Muscle of leg (tissue), 11 donors: ENCODE measurements around the gene ZNRD2. TPM values are rescaled to one million over a fixed set of nuclear protein-coding genes. Genes with fewer than 3 reads are reported as not detected.

Source experiments
- DNase-seq: peaks from one replicate; pipeline ENCODE4 v3.0.0; 2013
- H3K27ac ChIP-seq: one replicate; pipeline ENCODE4 v1.5.1; 2013; ENCODE audit warnings: mild to moderate bottlenecking, low read length, control low read depth
- H3K27me3 ChIP-seq: one replicate; pipeline ENCODE4 v1.6.1; 2013; ENCODE audit warnings: low read length; ENCODE audit not compliant: control insufficient read depth, insufficient read depth
- H3K36me3 ChIP-seq: one replicate; pipeline ENCODE4 v1.6.1; 2013; ENCODE audit warnings: low read length; ENCODE audit not compliant: control insufficient read depth, insufficient read depth
- H3K4me1 ChIP-seq: one replicate; pipeline ENCODE4 v1.6.1; 2013; ENCODE audit warnings: low read length; ENCODE audit not compliant: control insufficient read depth, insufficient read depth
- H3K4me3 ChIP-seq: one replicate; pipeline ENCODE4 v1.5.1; 2013; ENCODE audit warnings: low read length, control low read depth
- H3K9me3 ChIP-seq: replicated peaks from 2 replicates; pipeline ENCODE4 v1.6.1; 2013; ENCODE audit warnings: low read depth, low read length; ENCODE audit not compliant: control insufficient read depth
- WGBS: methylation state at CpG from one replicate; pipeline ENCODE4 v1.1.5; 2013; ENCODE audit warnings: missing lambda C conversion rate; ENCODE audit not compliant: insufficient coverage; 5-methylcytosine and 5-hydroxymethylcytosine counted together
- polyA plus RNA-seq, 8 donors: library from polyadenylated mRNA; unstranded; fragments of 120-200 nt; gene quantifications; one replicate each; pipeline versions ENCODE4 v1.2.1 to v1.2.3, GENCODE V29; 2013; ENCODE audit warnings: inconsistent platforms in 1 of 8, low replicate concordance in 1 of 8; ENCODE audit not compliant: insufficient read length in 8 of 8, insufficient read depth in 1 of 8
- total RNA-seq: library from RNA; stranded (reverse); fragments of 120-200 nt; gene quantifications from one replicate; pipeline ENCODE4 v1.2.4, GENCODE V29; 2013

ZNRD2 gene
- total and polyA plus RNA-seq, 9 donors = 24.4 to 63.1 (median 56.5) TPM

- DNase-seq = peak; percentile 43
- Histone ChIP-seq H3K4me1 (peaks cover 3% of the 10 kb centered on the region), H3K27me3 (peaks cover 3% of the 10 kb centered on the region), H3K36me3 (peaks cover 64% of the 10 kb centered on the region), H3K9me3 (no peaks in the 10 kb centered on the region), H3K4me3 (no peak overlapping the region), H3K27ac (no peak overlapping the region)
- WGBS = 30% methylated on average over 54 of the region's 64 CpGs
Measured at GRCh38 chr11:65546217-65546958, 23.9 kb upstream of the ZNRD2 start.

- no peak overlapping the region for H3K4me3 ChIP-seq
- no peaks in the 10 kb centered on the region for H3K4me1 ChIP-seq
- no peak overlapping the region for H3K27ac ChIP-seq
- peaks cover 3% of the 10 kb centered on the region for H3K27me3 ChIP-seq
- H3K36me3 ChIP-seq = peaks cover 68% of the 10 kb centered on the region
- WGBS = 61% methylated on average over 51 of the region's 52 CpGs
- DNase-seq = no peak
- H3K9me3 ChIP-seq = no peaks in the 10 kb centered on the region
Measured at GRCh38 chr11:65547446-65548125, 22.7 kb upstream of the ZNRD2 start.

GRCh38 chr11:65548395-65548794 lies 21.9 kb upstream of the ZNRD2 start:
- Histone ChIP-seq H3K27ac (no peak overlapping the region), H3K4me3 (no peak overlapping the region), H3K9me3 (no peaks in the 10 kb centered on the region), H3K27me3 (peaks cover 3% of the 10 kb centered on the region), H3K36me3 (peaks cover 63% of the 10 kb centered on the region), H3K4me1 (no peaks in the 10 kb centered on the region)
- WGBS = 91% methylated on average over 3 of the region's 3 CpGs
- no peak for DNase-seq

- Histone ChIP-seq H3K27ac (no peak overlapping the region), H3K4me1 (peaks cover 3% of the 10 kb centered on the region), H3K27me3 (peaks cover 3% of the 10 kb centered on the region), H3K4me3 (no peak overlapping the region), H3K36me3 (peaks cover 63% of the 10 kb centered on the region), H3K9me3 (no peaks in the 10 kb centered on the region)
- WGBS = 73% methylated on average over 3 of the region's 3 CpGs
- DNase-seq = no peak
Measured at GRCh38 chr11:65549096-65549495, 21.2 kb upstream of the ZNRD2 start.

GRCh38 chr11:65551572-65552387 lies 18.5 kb upstream of the ZNRD2 start:
- peaks cover 26% of the 10 kb centered on the region for H3K4me1 ChIP-seq
- DNase-seq = no peak
- 57% methylated on average over 15 of the region's 17 CpGs for WGBS

GRCh38 chr11:65552388-65552951 lies 17.8 kb upstream of the ZNRD2 start:
- WGBS = 79% methylated on average over 8 of the region's 9 CpGs
- Histone ChIP-seq H3K9me3 (no peaks in the 10 kb centered on the region), H3K36me3 (peaks cover 46% of the 10 kb centered on the region), H3K4me3 (no peak overlapping the region), H3K27me3 (peaks cover 3% of the 10 kb centered on the region), H3K4me1 (peaks cover 33% of the 10 kb centered on the region), H3K27ac (no peak overlapping the region)
- no peak for DNase-seq

More at GRCh38 chr11:65551572-65552387, 18.5 kb upstream of the ZNRD2 start:
- Histone ChIP-seq H3K27ac (no peak overlapping the region), H3K9me3 (no peaks in the 10 kb centered on the region), H3K27me3 (peaks cover 3% of the 10 kb centered on the region), H3K36me3 (peaks cover 49% of the 10 kb centered on the region), H3K4me3 (no peak overlapping the region)

GRCh38 chr11:65553301-65554001 lies 16.8 kb upstream of the ZNRD2 start:
- Histone ChIP-seq H3K36me3 (peaks cover 38% of the 10 kb centered on the region), H3K4me1 (peaks cover 34% of the 10 kb centered on the region), H3K4me3 (no peak overlapping the region), H3K27me3 (no peaks in the 10 kb centered on the region), H3K9me3 (no peaks in the 10 kb centered on the region), H3K27ac (no peak overlapping the region)
- DNase-seq = no peak
- 24% methylated on average over 32 of the region's 37 CpGs for WGBS

GRCh38 chr11:65554057-65554818 lies 16.0 kb upstream of the ZNRD2 start:
- no peak overlapping the region for H3K4me3 ChIP-seq
- peaks cover 42% of the 10 kb centered on the region for H3K4me1 ChIP-seq
- no peak for DNase-seq
- H3K9me3 ChIP-seq = no peaks in the 10 kb centered on the region
- WGBS = 68% methylated on average over 16 of the region's 27 CpGs
- H3K36me3 ChIP-seq = peaks cover 30% of the 10 kb centered on the region
- no peaks in the 10 kb centered on the region for H3K27me3 ChIP-seq
- H3K27ac ChIP-seq = no peak overlapping the region

- DNase-seq = no peak
- Histone ChIP-seq H3K9me3 (no peaks in the 10 kb centered on the region), H3K36me3 (peaks cover 25% of the 10 kb centered on the region), H3K27me3 (no peaks in the 10 kb centered on the region), H3K4me3 (no peak overlapping the region), H3K27ac (no peak overlapping the region), H3K4me1 (peaks cover 49% of the 10 kb centered on the region)
- WGBS = 79% methylated on average over 4 of the region's 4 CpGs
Measured at GRCh38 chr11:65554842-65555430, 15.3 kb upstream of the ZNRD2 start.
